HG02588 (cell line): ENCODE data around the gene POLR3E.
"Not testable (repeated sequence)": the region's sequence is repeated elsewhere in the genome, so short reads cannot be mapped to it uniquely, and the experiment has no call there.

ENCODE experiments used
- ATAC-seq: cut with Tn5 transposase; IDR thresholded peaks from one replicate; pipeline ENCODE4 v1.9.1; 2021; ENCODE audit warnings: mild to moderate bottlenecking, moderate library complexity; ENCODE audit not compliant: unreplicated experiment

POLR3E gene

GRCh38 chr16:22360963-22361659 lies 63.9 kb downstream of the POLR3E start:
- ATAC-seq, result no peak

GRCh38 chr16:22364241-22364640 lies 67.0 kb downstream of the POLR3E start:
- ATAC-seq, result no peak

- no peak for ATAC-seq
Measured at GRCh38 chr16:22366371-22366770, 69.2 kb downstream of the POLR3E start.

GRCh38 chr16:22366889-22367288 lies 69.7 kb downstream of the POLR3E start:
- ATAC-seq, result no peak

GRCh38 chr16:22368200-22368826 lies 71.1 kb downstream of the POLR3E start:
- not testable (repeated sequence) for ATAC-seq

- ATAC-seq, result no peak
Measured at GRCh38 chr16:22369221-22369811, 72.1 kb downstream of the POLR3E start.

GRCh38 chr16:22370038-22370820 lies 73.0 kb downstream of the POLR3E start:
- no peak for ATAC-seq

GRCh38 chr16:22372882-22373661 lies 75.9 kb downstream of the POLR3E start:
- ATAC-seq, result no peak

- peak; percentile 5 for ATAC-seq
Measured at GRCh38 chr16:22373662-22374310, 76.6 kb downstream of the POLR3E start.

GRCh38 chr16:22374311-22375116 lies 77.3 kb downstream of the POLR3E start, which contains the start of gene CDR2:
Gene CDR2 (minus strand): TSS chr16:22374619. CDS start chr16:22374309, 310 bp downstream.
- peak; percentile 90 for ATAC-seq

- ATAC-seq, result no peak
Measured at GRCh38 chr16:22375117-22375962, 78.1 kb downstream of the POLR3E start.

- no peak for ATAC-seq
Measured at GRCh38 chr16:22375963-22376640, 78.9 kb downstream of the POLR3E start.

- no peak for ATAC-seq
Measured at GRCh38 chr16:22379656-22380055, 82.4 kb downstream of the POLR3E start.

- no peak for ATAC-seq
Measured at GRCh38 chr16:22380529-22380928, 83.3 kb downstream of the POLR3E start.

GRCh38 chr16:22381392-22381791 lies 84.2 kb downstream of the POLR3E start:
- ATAC-seq, result no peak

- no peak for ATAC-seq
Measured at GRCh38 chr16:22383827-22384226, 86.6 kb downstream of the POLR3E start.
